Endothelial cell of umbilical vein (primary cell): ENCODE measurements around the gene PTK6. TPM values are rescaled to one million over a fixed set of nuclear protein-coding genes. Genes with fewer than 3 reads are reported as not detected.

Experiments
- BruUV-seq: library from RNA; stranded (reverse); fragments of 400-500 nt; replicated peaks from 2 replicates; lab custom pipeline; 2021; lab: Mats Ljungman, UMichigan
- CTCF ChIA-PET: fragments of 300-600, 350-600 bp; sonication (Branson Sonifier 250); formaldehyde crosslinking; loops from one replicate; lab custom pipeline; 2021; ENCODE audit warnings: antibody characterized with exemption, inconsistent platforms; lab: Charles Lee
- POLR2A ChIA-PET: fragments of 300-600, 350-600 bp; sonication (Branson Sonifier 250); formaldehyde crosslinking; loops from one replicate; lab custom pipeline; 2021; ENCODE audit warnings: antibody characterized with exemption, inconsistent platforms; lab: Charles Lee
- DNase-seq: peaks from one replicate; pipeline ENCODE4 v3.0.0-alpha.2; 2011; ENCODE audit warnings: low read depth, low spot score
- FAIRE-seq: peaks from 2 replicates; lab custom pipeline; 2011; peaks lifted over from hg19 to GRCh38; lab: Jason Lieb, UNC
- H2AFZ ChIP-seq: 2 replicates; pipeline ENCODE4 v1.6.0; 2012; ENCODE audit warnings: low read depth, low read length, control low read depth, inconsistent platforms
- H3K27ac ChIP-seq: 2 replicates; pipeline ENCODE4 v1.5.1; 2011; ENCODE audit warnings: low read depth, mild to moderate bottlenecking, control low read depth, low read length, moderate library complexity; ENCODE audit not compliant: insufficient read depth
- H3K27me3 ChIP-seq, 2 experiments: 2 replicates each; pipeline versions ENCODE4 v1.6.0 to v1.6.1; 2011; ENCODE audit warnings: low read length in 2 of 2, mixed read lengths in 1 of 2; ENCODE audit not compliant: control insufficient read depth in 2 of 2, insufficient read depth in 2 of 2
- H3K36me3 ChIP-seq, 2 experiments: 2 replicates in 1 of 2; 3 replicates in 1 of 2; pipeline ENCODE4 v1.5.1; 2011; ENCODE audit warnings: low read length in 2 of 2, mild to moderate bottlenecking in 1 of 2, moderate library complexity in 1 of 2; ENCODE audit not compliant: control insufficient read depth in 2 of 2, insufficient read depth in 2 of 2; ENCODE audit errors: extremely low read depth in 1 of 2
- H3K4me1 ChIP-seq: 3 replicates; pipeline ENCODE4 v1.5.1; 2011; ENCODE audit warnings: mild to moderate bottlenecking, low read length; ENCODE audit not compliant: control insufficient read depth, insufficient read depth; ENCODE audit errors: extremely low read depth
- H3K4me2 ChIP-seq: 2 replicates; pipeline ENCODE4 v1.6.1; 2011; ENCODE audit warnings: low read length, control low read depth, mixed read lengths; ENCODE audit not compliant: insufficient read depth
- H3K4me3 ChIP-seq, 3 experiments: fragments of 200-600 bp in 1 of 3; sonication (generic), shearing (Covaris generic) in 1 of 3; replicated peaks in 1 of 3; 2 replicates each; pipeline ENCODE4 v1.5.1; 2011 to 2016; ENCODE audit warnings: control low read depth in 3 of 3, low read length in 3 of 3, mild to moderate bottlenecking in 2 of 3, inconsistent platforms in 1 of 3, low read depth in 1 of 3, moderate library complexity in 1 of 3; ENCODE audit not compliant: insufficient read depth in 1 of 3
- H3K79me2 ChIP-seq: 2 replicates; pipeline ENCODE4 v1.6.0; 2012; ENCODE audit warnings: low read length, inconsistent platforms; ENCODE audit not compliant: control insufficient read depth, insufficient read depth
- H3K9ac ChIP-seq: replicated peaks from 2 replicates; pipeline ENCODE3; 2011; ENCODE audit warnings: low read length, control low read depth; ENCODE audit not compliant: insufficient read depth; ENCODE audit errors: extremely low read depth
- H3K9me1 ChIP-seq: replicated peaks from 3 replicates; pipeline ENCODE4 v1.6.0; 2011; ENCODE audit warnings: mild to moderate bottlenecking, low read length; ENCODE audit not compliant: control insufficient read depth, insufficient read depth; ENCODE audit errors: extremely low read depth
- H3K9me3 ChIP-seq: replicated peaks from 2 replicates; pipeline ENCODE4 v1.5.1; 2012; ENCODE audit warnings: low read length, inconsistent platforms; ENCODE audit not compliant: control insufficient read depth, insufficient read depth
- H4K20me1 ChIP-seq: replicated peaks from 2 replicates; pipeline ENCODE3; 2011; ENCODE audit warnings: mild to moderate bottlenecking, low read length; ENCODE audit not compliant: control insufficient read depth, insufficient read depth; ENCODE audit errors: extremely low read depth
- CTCF ChIP-seq, 2 donors: IDR thresholded peaks; 1 replicate in 1 of 2; 2 replicates in 1 of 2; pipeline ENCODE4 v1.5.1; 2011; ENCODE audit warnings: low read length in 2 of 2, mild to moderate bottlenecking in 2 of 2, moderate library complexity in 2 of 2, control low read depth in 1 of 2, inconsistent platforms in 1 of 2, low read depth in 1 of 2; ENCODE audit not compliant: insufficient read depth in 1 of 2; ENCODE audit errors: extremely low read depth in 1 of 2
- EZH2 ChIP-seq: IDR thresholded peaks from 2 replicates; pipeline ENCODE4 v1.6.1; 2012; ENCODE audit warnings: borderline replicate concordance, low read depth, mild to moderate bottlenecking, moderate library complexity, low read length, inconsistent platforms; ENCODE audit not compliant: severe bottlenecking
- FOS ChIP-seq: IDR thresholded peaks from 2 replicates; pipeline ENCODE4 v1.6.1; 2011; ENCODE audit warnings: mild to moderate bottlenecking, low read length, moderate library complexity, borderline replicate concordance; ENCODE audit not compliant: insufficient read depth
- GATA2 ChIP-seq: IDR thresholded peaks from 2 replicates; pipeline ENCODE4 v1.7.0; 2011; ENCODE audit warnings: low read depth, mild to moderate bottlenecking, moderate library complexity, mixed read lengths, low read length; ENCODE audit not compliant: insufficient read length, insufficient read depth
- JUN ChIP-seq: IDR thresholded peaks from 2 replicates; pipeline ENCODE4 v1.6.1; 2011; ENCODE audit warnings: borderline replicate concordance, low read depth; ENCODE audit not compliant: insufficient read length, insufficient read depth
- MAX ChIP-seq: IDR thresholded peaks from 2 replicates; pipeline ENCODE4 v1.6.1; 2011; ENCODE audit not compliant: insufficient read depth, insufficient read length
- MYC ChIP-seq: IDR thresholded peaks from one replicate; pipeline ENCODE4 v1.6.1; 2011; ENCODE audit warnings: mild to moderate bottlenecking, low read depth, low read length
- POLR2A ChIP-seq: IDR thresholded peaks from 2 replicates; pipeline ENCODE4 v1.6.1; 2012; ENCODE audit warnings: low read depth, mild to moderate bottlenecking, control low read depth, low read length
- POLR2AphosphoS5 ChIP-seq: IDR thresholded peaks from 2 replicates; pipeline ENCODE4 v1.6.1; 2012; ENCODE audit warnings: low read depth, mild to moderate bottlenecking, control low read depth, low read length, moderate library complexity; ENCODE audit not compliant: insufficient read depth
- dilution Hi-C: fragments of 300-500 bp; cut with MboI; formaldehyde crosslinking; loops from one replicate; pipeline ENCODE4 v1.15.0; 2019; ENCODE audit warnings: low sequenced_read_pairs; ENCODE audit not compliant: extremely low pct_ligation_motif_present
- intact Hi-C: fragments of 100-400 bp; cut with micrococcal nuclease; formaldehyde crosslinking; loops from one replicate; pipeline ENCODE4 v1.10.0; 2022
- polyA plus RNA-seq, 4 experiments: library from polyadenylated mRNA; depleted of rRNA in 3 of 4; stranded (reverse) in 3 of 4; unstranded in 1 of 4; fragments of >200 nt; gene quantifications; 2 replicates each; pipeline versions ENCODE4 v1.2.1 to v1.2.3, GENCODE V29; 2011 to 2012; ENCODE audit warnings: missing spikeins in 1 of 4
- total RNA-seq: library from RNA; stranded (reverse); gene quantifications from 2 replicates; pipeline ENCODE4 v1.2.3, GENCODE V29; 2021

The PTK6 gene
- total and polyA plus RNA-seq, 2 donors (not counting 3 experiments of a cell fraction or from before 2014, with no cell fraction given), result 0.18 TPM; not detected in 1

- no peak for DNase-seq
- dilution Hi-C loops (no loop called here), intact Hi-C loops (no loop called here)
- no peaks in the 10 kb centered on the region for H3K27me3 ChIP-seq
- no TSS peak for BruUV-seq
- H3K9me3 ChIP-seq, result no peaks in the 10 kb centered on the region
- FAIRE-seq, result no peak
- ChIA-PET CTCF (no interaction called here), POLR2A (no interaction called here)
- no peak overlapping the region for H2AFZ ChIP-seq
- H3K27ac ChIP-seq, result no peak overlapping the region
- H3K9ac ChIP-seq, result no peak overlapping the region
- H3K79me2 ChIP-seq, result no peaks in the 10 kb centered on the region
- H3K36me3 ChIP-seq, result peaks cover 0 to 17% of the 10 kb centered on the region in 2 experiments
- H3K4me1 ChIP-seq, result no peaks in the 10 kb centered on the region
- no peak for TF ChIP-seq CTCF (IDR thresholded peaks at IDR 0.05; ENCODE audit: extremely low read depth in 1 of 2, insufficient read depth in 1 of 2, low read depth in 1 of 2, low read length in 2 of 2)
- no peak for TF ChIP-seq POLR2A
- TF ChIP-seq GATA2, result no peak
- TF ChIP-seq MYC, result no peak
- no peak for TF ChIP-seq FOS
- no peak for TF ChIP-seq JUN
- no peak for TF ChIP-seq EZH2
- TF ChIP-seq POLR2AphosphoS5, result no peak
- no peak for TF ChIP-seq MAX
- H3K9me1 ChIP-seq, result no peaks in the 10 kb centered on the region
- no peak overlapping the region for H3K4me2 ChIP-seq
- H4K20me1 ChIP-seq, result no peaks in the 10 kb centered on the region
- H3K4me3 ChIP-seq, result no peak overlapping the region
Measured at GRCh38 chr20:63563225-63563935, 26.2 kb upstream of the PTK6 start.
